Right atrium auricular region (tissue), 2 donors: Measurements from ENCODE around the gene PVR. TPM values are rescaled to one million over a fixed set of nuclear protein-coding genes. Genes with fewer than 3 reads are reported as not detected.

Source experiments
- DNase-seq: peaks from one replicate; pipeline ENCODE4 v3.0.0-alpha.2; 2019; ENCODE audit warnings: low spot score
- H3K27ac ChIP-seq, 2 donors: fragments of 200-600 bp; sonication (generic); 1 replicate in 1 of 2; 2 replicates in 1 of 2; pipeline ENCODE4 v1.5.1; 2016 to 2019
- H3K27me3 ChIP-seq, 2 donors: fragments of 200-600 bp; sonication (generic); one replicate each; pipeline versions ENCODE4 v1.5.1 to v1.6.0; 2017 to 2019
- H3K36me3 ChIP-seq: fragments of 200-600 bp; sonication (generic); one replicate; pipeline ENCODE4 v1.5.1; 2016
- H3K4me1 ChIP-seq, 2 donors: fragments of 200-600 bp; sonication (generic); one replicate each; pipeline versions ENCODE4 v1.5.1 to v1.6.0; 2017 to 2019
- H3K4me3 ChIP-seq, 2 donors: fragments of 200-600 bp; sonication (generic); 1 replicate in 1 of 2; 2 replicates in 1 of 2; pipeline ENCODE4 v1.5.1; 2017 to 2019; ENCODE audit warnings: mild to moderate bottlenecking in 1 of 2, moderate library complexity in 1 of 2
- H3K9me3 ChIP-seq, 2 donors: fragments of 200-600 bp; sonication (generic); one replicate each; pipeline ENCODE4 v1.5.1; 2019
- total RNA-seq, 2 donors: library from RNA; depleted of rRNA; stranded (reverse); fragments of >200 nt; gene quantifications; one replicate each; pipeline ENCODE4 v1.1.0, GENCODE V29; 2016
- TF ChIP-seq, protein P1 (sequence below), 2 donors: fragments of 200-600 bp; sonication (generic); IDR thresholded peaks; one replicate each; pipeline ENCODE4 v1.5.1; 2019; ENCODE audit warnings: antibody characterized with exemption in 2 of 2

PVR gene
- total RNA-seq, 2 donors from 2014 or later, result 72.4 to 104 TPM

DNA sequence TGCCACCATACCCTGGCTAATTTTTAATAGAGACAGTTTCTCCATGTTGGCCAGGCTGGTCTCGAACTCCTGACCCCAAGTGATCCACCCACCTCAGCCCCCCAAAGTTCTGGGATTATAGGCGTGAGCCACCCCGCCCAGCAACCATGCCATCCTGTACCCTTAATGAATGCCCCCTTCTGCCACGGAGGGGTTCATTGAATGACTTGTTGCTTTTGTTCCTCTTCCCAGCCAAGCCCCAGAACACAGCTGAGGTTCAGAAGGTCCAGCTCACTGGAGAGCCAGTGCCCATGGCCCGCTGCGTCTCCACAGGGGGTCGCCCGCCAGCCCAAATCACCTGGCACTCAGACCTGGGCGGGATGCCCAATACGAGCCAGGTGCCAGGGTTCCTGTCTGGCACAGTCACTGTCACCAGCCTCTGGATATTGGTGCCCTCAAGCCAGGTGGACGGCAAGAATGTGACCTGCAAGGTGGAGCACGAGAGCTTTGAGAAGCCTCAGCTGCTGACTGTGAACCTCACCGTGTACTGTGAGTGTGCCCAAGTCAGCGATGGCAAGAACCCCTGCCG, 6.0 kb downstream of the PVR start:
- H3K9me3 ChIP-seq, result no peaks in the 10 kb centered on the region
- H3K27ac ChIP-seq, result peak overlapping the region; percentile 72 to 74
- TF ChIP-seq, protein P1, sequence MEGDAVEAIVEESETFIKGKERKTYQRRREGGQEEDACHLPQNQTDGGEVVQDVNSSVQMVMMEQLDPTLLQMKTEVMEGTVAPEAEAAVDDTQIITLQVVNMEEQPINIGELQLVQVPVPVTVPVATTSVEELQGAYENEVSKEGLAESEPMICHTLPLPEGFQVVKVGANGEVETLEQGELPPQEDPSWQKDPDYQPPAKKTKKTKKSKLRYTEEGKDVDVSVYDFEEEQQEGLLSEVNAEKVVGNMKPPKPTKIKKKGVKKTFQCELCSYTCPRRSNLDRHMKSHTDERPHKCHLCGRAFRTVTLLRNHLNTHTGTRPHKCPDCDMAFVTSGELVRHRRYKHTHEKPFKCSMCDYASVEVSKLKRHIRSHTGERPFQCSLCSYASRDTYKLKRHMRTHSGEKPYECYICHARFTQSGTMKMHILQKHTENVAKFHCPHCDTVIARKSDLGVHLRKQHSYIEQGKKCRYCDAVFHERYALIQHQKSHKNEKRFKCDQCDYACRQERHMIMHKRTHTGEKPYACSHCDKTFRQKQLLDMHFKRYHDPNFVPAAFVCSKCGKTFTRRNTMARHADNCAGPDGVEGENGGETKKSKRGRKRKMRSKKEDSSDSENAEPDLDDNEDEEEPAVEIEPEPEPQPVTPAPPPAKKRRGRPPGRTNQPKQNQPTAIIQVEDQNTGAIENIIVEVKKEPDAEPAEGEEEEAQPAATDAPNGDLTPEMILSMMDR (IDR thresholded peaks at IDR 0.05), result no peak
- no peak for DNase-seq
- H3K27me3 ChIP-seq, result no peaks in the 10 kb centered on the region
- no peak overlapping the region for H3K4me3 ChIP-seq
- H3K4me1 ChIP-seq, result peaks cover 0 to 53% of the 10 kb centered on the region in 2 donors
- peaks cover 55% of the 10 kb centered on the region for H3K36me3 ChIP-seq

DNA sequence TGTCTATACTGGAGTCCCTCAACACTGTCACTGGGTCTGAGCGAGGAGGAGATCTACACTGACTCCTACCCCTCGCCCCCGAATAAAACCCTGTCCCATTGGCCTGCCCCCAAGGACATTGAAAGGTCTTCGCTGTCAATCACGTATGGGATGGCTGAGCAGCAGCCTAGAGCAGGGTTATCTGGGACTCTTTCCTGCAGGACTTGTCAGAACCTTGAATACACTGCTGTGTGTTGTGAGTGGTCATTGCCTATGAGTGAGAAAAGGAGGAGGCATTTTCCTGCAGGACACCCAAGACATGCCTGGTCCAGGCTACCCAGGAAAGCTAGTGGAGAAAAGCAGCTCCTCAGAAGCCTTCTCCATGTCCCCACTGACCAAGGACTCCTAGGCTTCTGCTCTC, 9.6 kb downstream of the PVR start:
- H3K27me3 ChIP-seq, result no peaks in the 10 kb centered on the region
- H3K4me1 ChIP-seq, result peaks cover 0 to 32% of the 10 kb centered on the region in 2 donors
- H3K9me3 ChIP-seq, result no peaks in the 10 kb centered on the region
- H3K36me3 ChIP-seq, result peaks cover 81% of the 10 kb centered on the region
- TF ChIP-seq, protein P1 (IDR thresholded peaks at IDR 0.05), result no peak
- DNase-seq, result no peak
- no peak overlapping the region for H3K27ac ChIP-seq
- no peak overlapping the region for H3K4me3 ChIP-seq

DNA sequence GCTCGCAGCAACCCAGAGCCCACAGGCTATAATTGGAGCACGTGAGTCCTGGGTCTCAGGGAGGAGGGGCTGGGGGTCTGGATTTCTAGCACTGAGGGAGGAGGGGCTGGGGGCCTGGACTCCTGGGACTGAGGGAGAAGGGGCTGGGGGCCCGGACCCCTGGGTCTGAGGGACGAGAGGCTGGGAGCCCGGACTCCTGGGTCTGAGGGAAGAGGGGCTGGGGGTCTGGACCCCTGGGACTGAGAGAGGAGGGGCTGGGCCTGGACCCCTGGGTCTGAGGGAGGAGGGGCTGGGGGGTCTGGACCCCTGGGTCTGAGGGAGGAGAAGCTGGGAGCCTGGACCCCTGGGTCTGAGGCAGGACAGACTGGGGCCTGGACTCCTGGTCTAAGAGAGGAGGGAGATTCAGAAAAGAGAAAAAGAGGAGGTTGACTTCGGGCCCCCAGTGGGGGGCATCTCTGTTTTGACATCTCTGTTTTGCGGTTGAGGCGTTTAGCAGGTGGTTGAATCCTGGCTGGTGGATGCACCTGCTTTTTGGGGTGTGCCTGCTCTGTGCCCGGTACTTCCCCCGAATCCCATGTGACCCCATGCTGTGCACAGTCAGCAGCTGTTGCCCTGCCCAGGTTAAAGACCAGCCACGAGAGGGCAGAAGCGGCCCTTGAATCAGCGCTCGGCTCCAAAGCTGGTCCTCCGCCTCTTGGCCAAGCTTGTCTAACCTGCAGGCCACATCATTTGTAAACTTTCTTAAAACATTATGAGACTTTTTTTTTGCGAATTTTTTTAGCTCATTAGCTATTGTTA, 10.5 kb downstream of the PVR start:
- Histone ChIP-seq H3K4me3 (no peak overlapping the region), H3K9me3 (no peaks in the 10 kb centered on the region), H3K36me3 (peaks cover 90% of the 10 kb centered on the region), H3K27me3 (no peaks in the 10 kb centered on the region), H3K4me1 (peaks cover 0 to 23% of the 10 kb centered on the region in 2 donors), H3K27ac (peak overlapping the region in 1 of 2 donors; percentile 20)
- TF ChIP-seq, protein P1 (IDR thresholded peaks at IDR 0.05), result peak; percentile 43 to 69
- peak; percentile 77 for DNase-seq

DNA sequence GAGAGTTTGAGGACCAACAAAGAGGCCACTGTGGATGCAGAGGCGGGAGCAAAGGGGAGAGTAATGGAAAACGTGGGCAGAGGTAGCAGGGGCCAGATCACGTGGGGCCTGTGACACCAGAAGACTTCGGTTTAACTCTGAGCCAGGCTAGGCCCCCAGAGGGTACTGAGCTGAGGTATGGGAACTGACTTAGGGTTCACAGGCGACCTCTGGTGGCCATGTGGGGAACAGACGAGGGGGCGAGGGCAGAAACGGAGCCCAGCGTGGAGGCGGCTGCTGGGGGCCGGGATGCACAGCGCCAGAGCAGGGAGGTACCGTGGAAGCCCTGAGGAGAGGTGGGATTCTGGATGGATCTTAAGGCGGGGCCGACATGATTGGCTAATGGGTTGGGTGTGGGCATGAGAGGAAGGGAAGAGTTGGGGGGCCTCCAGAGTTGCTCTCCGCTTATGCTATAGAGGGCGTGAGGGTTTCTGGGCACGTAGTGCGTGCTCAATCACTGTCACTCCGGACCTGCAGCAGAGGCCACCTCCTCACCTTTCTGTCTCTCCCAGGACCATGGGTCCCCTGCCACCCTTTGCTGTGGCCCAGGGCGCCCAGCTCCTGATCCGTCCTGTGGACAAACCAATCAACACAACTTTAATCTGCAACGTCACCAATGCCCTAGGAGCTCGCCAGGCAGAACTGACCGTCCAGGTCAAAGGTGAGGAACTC, 13.7 kb downstream of the PVR start:
- Histone ChIP-seq H3K27ac (no peak overlapping the region), H3K9me3 (no peaks in the 10 kb centered on the region), H3K36me3 (peaks cover 96% of the 10 kb centered on the region), H3K4me1 (peaks cover 0 to 13% of the 10 kb centered on the region in 2 donors), H3K4me3 (no peak overlapping the region), H3K27me3 (no peaks in the 10 kb centered on the region)
- TF ChIP-seq, protein P1 (IDR thresholded peaks at IDR 0.05), result peak; percentile 82 to 99
- DNase-seq, result peak; percentile 63

DNA sequence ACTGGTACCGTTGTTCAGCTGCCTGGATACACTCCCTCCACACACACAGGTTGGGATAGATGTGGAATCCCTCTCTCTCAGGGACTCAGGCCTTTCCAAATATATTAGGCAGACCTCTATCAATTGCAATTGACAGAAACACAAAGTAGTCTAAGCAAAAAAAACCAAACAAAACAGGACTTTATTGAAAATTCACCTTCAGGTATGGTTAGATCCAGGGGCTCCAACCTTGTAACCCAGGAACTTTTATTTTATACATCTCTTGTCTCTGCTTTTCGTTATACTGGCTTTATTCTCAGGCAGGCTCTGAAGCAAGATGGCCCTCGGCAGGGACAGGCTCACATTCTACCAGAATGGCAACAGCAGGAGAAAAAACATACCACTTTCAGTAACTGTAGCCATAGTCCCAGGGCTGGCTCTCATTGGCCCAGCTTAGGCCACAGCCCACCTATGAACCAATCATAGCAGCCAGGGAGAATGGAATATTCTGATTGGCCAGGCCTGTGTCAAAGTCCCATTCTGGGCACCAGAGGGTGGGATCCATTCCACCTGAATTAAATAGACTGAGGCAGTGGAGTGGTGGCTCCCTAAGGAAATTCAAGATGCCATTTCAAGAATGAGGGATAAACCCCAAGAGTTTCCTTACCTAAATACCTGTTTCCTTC, 14.5 kb downstream of the PVR start:
- Histone ChIP-seq H3K9me3 (no peaks in the 10 kb centered on the region), H3K27me3 (no peaks in the 10 kb centered on the region), H3K4me1 (peaks cover 0 to 13% of the 10 kb centered on the region in 2 donors), H3K36me3 (peaks cover 96% of the 10 kb centered on the region), H3K27ac (no peak overlapping the region), H3K4me3 (no peak overlapping the region)
- no peak for DNase-seq
- TF ChIP-seq, protein P1 (IDR thresholded peaks at IDR 0.05), result no peak
